Measurements from ENCODE around the gene GUCY1A2. TPM values are rescaled to one million over a fixed set of nuclear protein-coding genes. Genes with fewer than 3 reads are reported as not detected.

The GUCY1A2 gene
- total RNA-seq, 4 donors from 2014 or later = 0.19 to 2.1 (median 0.86) TPM

GRCh38 chr11:106989078-106989455, 29.2 kb downstream of the GUCY1A2 start:
- H3K9me3 ChIP-seq = no peaks in the 10 kb centered on the region
- intact Hi-C loops (cut with DNase I) = no loop called here
- 31 to 63% methylated on average over 1 of the region's 1 CpG for WGBS, 2 donors
- no peak for DNase-seq
- H3K27ac ChIP-seq = peak overlapping the region in 3 of 4 donors; percentile 13 to 59 (median 42)
- TF ChIP-seq CTCF (IDR thresholded peaks at IDR 0.05) = no peak
- TF ChIP-seq POLR2A (IDR thresholded peaks at IDR 0.05) = no peak
- no peak overlapping the region for H3K4me3 ChIP-seq
- H3K4me1 ChIP-seq = peaks cover 0 to 54% (median 5%) of the 10 kb centered on the region in 3 donors
- no peaks in the 10 kb centered on the region for H3K36me3 ChIP-seq
- no peaks in the 10 kb centered on the region for H3K27me3 ChIP-seq

- H3K27me3 ChIP-seq = no peaks in the 10 kb centered on the region
- no peaks in the 10 kb centered on the region for H3K9me3 ChIP-seq
- DNase-seq = no peak
- H3K27ac ChIP-seq = peak overlapping the region in 3 of 4 donors; percentile 13 to 59 (median 42)
- no peaks in the 10 kb centered on the region for H3K36me3 ChIP-seq
- TF ChIP-seq POLR2A (IDR thresholded peaks at IDR 0.05) (no peak), CTCF (IDR thresholded peaks at IDR 0.05) (no peak)
- H3K4me3 ChIP-seq = no peak overlapping the region
- intact Hi-C loops (cut with DNase I) = no loop called here
- H3K4me1 ChIP-seq = peaks cover 0 to 54% (median 5%) of the 10 kb centered on the region in 3 donors
- WGBS, 2 donors = 20 to 36% methylated on average over 1 of the region's 2 CpGs
These were observed 29.9 kb downstream of the GUCY1A2 start for GRCh38 chr11:106988151-106989077.

- no peaks in the 10 kb centered on the region for H3K27me3 ChIP-seq
- H3K27ac ChIP-seq = no peak overlapping the region
These were observed 31.6 kb downstream of the GUCY1A2 start for GRCh38 chr11:106986673-106987072.

GRCh38 chr11:106986261-106986660, 32.0 kb downstream of the GUCY1A2 start:
- no peaks in the 10 kb centered on the region for H3K27me3 ChIP-seq
- WGBS, 2 donors = 43 to 63% methylated on average over 3 of the region's 3 CpGs
- H3K27ac ChIP-seq = no peak overlapping the region
- no peaks in the 10 kb centered on the region for H3K9me3 ChIP-seq
- intact Hi-C loops (cut with DNase I) = no loop called here
- DNase-seq = no peak
- H3K4me3 ChIP-seq = no peak overlapping the region
- TF ChIP-seq CTCF (IDR thresholded peaks at IDR 0.05) (no peak), POLR2A (IDR thresholded peaks at IDR 0.05) (no peak)
- peaks cover 0 to 54% (median 5%) of the 10 kb centered on the region in 3 donors for H3K4me1 ChIP-seq
- H3K36me3 ChIP-seq = no peaks in the 10 kb centered on the region

More at GRCh38 chr11:106986673-106987072, 31.6 kb downstream of the GUCY1A2 start:
- DNase-seq = no peak
- intact Hi-C loops (cut with DNase I) = no loop called here
- H3K4me1 ChIP-seq = peaks cover 0 to 54% (median 5%) of the 10 kb centered on the region in 3 donors
- no peaks in the 10 kb centered on the region for H3K36me3 ChIP-seq
- 52 to 64% methylated on average over 2 of the region's 2 CpGs for WGBS, 2 donors
- no peak overlapping the region for H3K4me3 ChIP-seq
- TF ChIP-seq CTCF (IDR thresholded peaks at IDR 0.05) = no peak
- no peak for TF ChIP-seq POLR2A (IDR thresholded peaks at IDR 0.05)
- no peaks in the 10 kb centered on the region for H3K9me3 ChIP-seq

GRCh38 chr11:106983991-106984390, 34.3 kb downstream of the GUCY1A2 start:
- Histone ChIP-seq H3K27me3 (no peaks in the 10 kb centered on the region), H3K36me3 (no peaks in the 10 kb centered on the region), H3K27ac (no peak overlapping the region), H3K9me3 (no peaks in the 10 kb centered on the region), H3K4me3 (no peak overlapping the region), H3K4me1 (peaks cover 0 to 32% (median 4%) of the 10 kb centered on the region in 3 donors)
- TF ChIP-seq POLR2A (IDR thresholded peaks at IDR 0.05) (no peak), CTCF (IDR thresholded peaks at IDR 0.05) (no peak)
- no peak for DNase-seq
- intact Hi-C loops (cut with DNase I) = no loop called here
- 15 to 28% methylated on average over 1 of the region's 1 CpG for WGBS, 2 donors
